ENCODE measurements around the gene PRKCI.

Gene PRKCI

GRCh38 chr3:170317954-170318353, 95.7 kb downstream of the PRKCI start:
- H4K20me1 ChIP-seq (ENCODE audit: control insufficient read depth, insufficient read depth, low read depth, low read length): no peaks in the 10 kb centered on the region
- H3K4me1 ChIP-seq (ENCODE audit: control insufficient read depth, low read length): 0 out of 2 replicates have a peak, but pooled peaks cover 4% of the 10 kb centered on the region
- no peaks in the 10 kb centered on the region for H3K9me3 ChIP-seq (ENCODE audit: control insufficient read depth, insufficient read depth, low read length)
- H3K9me2 ChIP-seq (replicated peaks; ENCODE audit: control insufficient read depth, low read length): no peaks in the 10 kb centered on the region
- H3F3A ChIP-seq (ENCODE audit: control insufficient read depth, insufficient read depth): no peaks in the 10 kb centered on the region
- H3K4me2 ChIP-seq (ENCODE audit: low read length): no peak overlapping the region
- H3K4me3 ChIP-seq (ENCODE audit: low read length): no peak overlapping the region
- H3K79me2 ChIP-seq (ENCODE audit: control insufficient read depth, low read length): no peaks in the 10 kb centered on the region
- H3K27ac ChIP-seq (ENCODE audit: low read depth, low read length): no peak overlapping the region
- H3K36me3 ChIP-seq (ENCODE audit: control insufficient read depth, low read length): no peaks in the 10 kb centered on the region
- H3K27me3 ChIP-seq (ENCODE audit: control insufficient read depth, low read length): no peaks in the 10 kb centered on the region
- no peak for TF ChIP-seq EZH2phosphoT487 (IDR thresholded peaks at IDR 0.05; ENCODE audit: borderline replicate concordance, low read length)
- TF ChIP-seq, protein P1, sequence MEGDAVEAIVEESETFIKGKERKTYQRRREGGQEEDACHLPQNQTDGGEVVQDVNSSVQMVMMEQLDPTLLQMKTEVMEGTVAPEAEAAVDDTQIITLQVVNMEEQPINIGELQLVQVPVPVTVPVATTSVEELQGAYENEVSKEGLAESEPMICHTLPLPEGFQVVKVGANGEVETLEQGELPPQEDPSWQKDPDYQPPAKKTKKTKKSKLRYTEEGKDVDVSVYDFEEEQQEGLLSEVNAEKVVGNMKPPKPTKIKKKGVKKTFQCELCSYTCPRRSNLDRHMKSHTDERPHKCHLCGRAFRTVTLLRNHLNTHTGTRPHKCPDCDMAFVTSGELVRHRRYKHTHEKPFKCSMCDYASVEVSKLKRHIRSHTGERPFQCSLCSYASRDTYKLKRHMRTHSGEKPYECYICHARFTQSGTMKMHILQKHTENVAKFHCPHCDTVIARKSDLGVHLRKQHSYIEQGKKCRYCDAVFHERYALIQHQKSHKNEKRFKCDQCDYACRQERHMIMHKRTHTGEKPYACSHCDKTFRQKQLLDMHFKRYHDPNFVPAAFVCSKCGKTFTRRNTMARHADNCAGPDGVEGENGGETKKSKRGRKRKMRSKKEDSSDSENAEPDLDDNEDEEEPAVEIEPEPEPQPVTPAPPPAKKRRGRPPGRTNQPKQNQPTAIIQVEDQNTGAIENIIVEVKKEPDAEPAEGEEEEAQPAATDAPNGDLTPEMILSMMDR (IDR thresholded peaks at IDR 0.05; ENCODE audit: low read depth, low read length, poor library complexity, severe bottlenecking): no peak

- H3F3A ChIP-seq (ENCODE audit: control insufficient read depth, insufficient read depth): no peaks in the 10 kb centered on the region
- H3K79me2 ChIP-seq (ENCODE audit: control insufficient read depth, low read length): no peaks in the 10 kb centered on the region
- H3K4me2 ChIP-seq (ENCODE audit: low read length): no peak overlapping the region
- TF ChIP-seq, protein P1 (IDR thresholded peaks at IDR 0.05; ENCODE audit: low read depth, low read length, poor library complexity, severe bottlenecking): no peak
- no peak for TF ChIP-seq EZH2phosphoT487 (IDR thresholded peaks at IDR 0.05; ENCODE audit: borderline replicate concordance, low read length)
- H3K36me3 ChIP-seq (ENCODE audit: control insufficient read depth, low read length): no peaks in the 10 kb centered on the region
- H4K20me1 ChIP-seq (ENCODE audit: control insufficient read depth, insufficient read depth, low read depth, low read length): no peaks in the 10 kb centered on the region
- H3K9me2 ChIP-seq (replicated peaks; ENCODE audit: control insufficient read depth, low read length): no peaks in the 10 kb centered on the region
- H3K4me3 ChIP-seq (ENCODE audit: low read length): no peak overlapping the region
- H3K4me1 ChIP-seq (ENCODE audit: control insufficient read depth, low read length): 0 out of 2 replicates have a peak, but pooled peaks cover 4% of the 10 kb centered on the region
- no peaks in the 10 kb centered on the region for H3K9me3 ChIP-seq (ENCODE audit: control insufficient read depth, insufficient read depth, low read length)
- no peaks in the 10 kb centered on the region for H3K27me3 ChIP-seq (ENCODE audit: control insufficient read depth, low read length)
- H3K27ac ChIP-seq (ENCODE audit: low read depth, low read length): no peak overlapping the region
These were observed 98.4 kb downstream of the PRKCI start for GRCh38 chr3:170320461-170321121.

DNA sequence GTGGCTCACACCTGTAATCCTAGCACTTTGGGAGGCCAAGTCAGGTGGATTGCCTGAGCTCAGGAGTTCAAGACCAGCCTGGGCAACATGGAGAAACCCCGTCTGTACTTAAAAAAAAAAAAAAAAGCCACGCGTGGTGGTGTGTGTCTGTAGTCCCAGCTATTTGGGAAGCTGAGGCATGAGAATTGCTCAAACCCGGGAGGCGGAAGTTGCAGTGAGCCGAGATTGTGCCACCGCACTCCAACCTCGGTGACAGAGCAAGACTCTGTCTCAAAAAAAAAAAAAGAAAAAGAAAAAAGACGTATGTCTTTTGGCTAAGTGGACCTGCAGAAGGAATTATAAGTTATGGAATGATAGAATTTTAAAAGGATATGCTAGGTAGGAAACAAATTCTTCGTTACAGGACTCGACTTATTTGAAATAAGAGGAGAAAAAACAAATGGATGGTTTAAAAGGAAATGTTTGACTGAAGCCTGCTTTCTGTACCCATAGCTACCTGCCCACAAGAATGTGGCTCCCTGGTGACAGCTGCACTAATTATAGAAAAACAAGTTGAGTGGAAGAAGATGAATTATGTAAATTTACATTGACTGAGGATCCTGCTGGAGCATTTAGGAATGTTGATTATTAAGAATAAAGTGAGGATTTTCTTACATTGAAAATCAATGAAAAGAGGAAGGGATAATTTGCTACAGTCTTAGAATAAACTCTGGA, 99.3 kb downstream of the PRKCI start:
- Histone ChIP-seq H3K27ac (ENCODE audit: low read depth, low read length) (no peak overlapping the region), H3K4me2 (ENCODE audit: low read length) (no peak overlapping the region)

More for the DNA sequence above, 99.3 kb downstream of the PRKCI start:
- Histone ChIP-seq H3K9me3 (ENCODE audit: control insufficient read depth, insufficient read depth, low read length) (no peaks in the 10 kb centered on the region), H3K4me1 (ENCODE audit: control insufficient read depth, low read length) (0 out of 2 replicates have a peak, but pooled peaks cover 4% of the 10 kb centered on the region), H3K36me3 (ENCODE audit: control insufficient read depth, low read length) (no peaks in the 10 kb centered on the region), H3K79me2 (ENCODE audit: control insufficient read depth, low read length) (no peaks in the 10 kb centered on the region), H4K20me1 (ENCODE audit: control insufficient read depth, insufficient read depth, low read depth, low read length) (no peaks in the 10 kb centered on the region), H3F3A (ENCODE audit: control insufficient read depth, insufficient read depth) (no peaks in the 10 kb centered on the region), H3K4me3 (ENCODE audit: low read length) (no peak overlapping the region), H3K27me3 (ENCODE audit: control insufficient read depth, low read length) (no peaks in the 10 kb centered on the region), H3K9me2 (replicated peaks; ENCODE audit: control insufficient read depth, low read length) (no peaks in the 10 kb centered on the region)
- TF ChIP-seq, protein P1 (IDR thresholded peaks at IDR 0.05; ENCODE audit: low read depth, low read length, poor library complexity, severe bottlenecking): no peak
- no peak for TF ChIP-seq EZH2phosphoT487 (IDR thresholded peaks at IDR 0.05; ENCODE audit: borderline replicate concordance, low read length)
